GDM1 (cell line): ENCODE results near the gene ZDHHC7.

ENCODE experiments used
- DNase-seq: peaks from one replicate; lab custom pipeline; 2025; lab: John Stamatoyannopoulos, UW

Gene ZDHHC7

GRCh38 chr16:84993926-84994325, 17.4 kb downstream of the ZDHHC7 start:
- no peak for DNase-seq

- no peak for DNase-seq
Measured at GRCh38 chr16:84992717-84993075, 18.6 kb downstream of the ZDHHC7 start.

- DNase-seq: no peak
Measured at GRCh38 chr16:84990782-84991181, 20.6 kb downstream of the ZDHHC7 start.

GRCh38 chr16:84989749-84990620, 21.4 kb downstream of the ZDHHC7 start:
- no peak for DNase-seq

- no peak for DNase-seq
Measured at GRCh38 chr16:84988328-84989080, 22.8 kb downstream of the ZDHHC7 start.

GRCh38 chr16:84986879-84987278, 24.5 kb downstream of the ZDHHC7 start:
- no peak for DNase-seq

- no peak for DNase-seq
Measured at GRCh38 chr16:84986102-84986501, 25.2 kb downstream of the ZDHHC7 start.

- DNase-seq: no peak
Measured at GRCh38 chr16:84985079-84986065, 26.0 kb downstream of the ZDHHC7 start.

GRCh38 chr16:84982434-84982833, 28.9 kb downstream of the ZDHHC7 start:
- no peak for DNase-seq

- no peak for DNase-seq
Measured at GRCh38 chr16:84979516-84979915, 31.8 kb downstream of the ZDHHC7 start.

GRCh38 chr16:84976644-84977400, 34.5 kb downstream of the ZDHHC7 start:
- DNase-seq: no peak

- no peak for DNase-seq
Measured at GRCh38 chr16:84975522-84975921, 35.8 kb downstream of the ZDHHC7 start.

GRCh38 chr16:84975066-84975465, 36.3 kb downstream of the ZDHHC7 start:
- DNase-seq: no peak

- no peak for DNase-seq
Measured at GRCh38 chr16:84973776-84974523, 37.4 kb downstream of the ZDHHC7 start.

GRCh38 chr16:84973236-84973635, 38.1 kb downstream of the ZDHHC7 start:
- DNase-seq: no peak

GRCh38 chr16:84970447-84971127, 40.7 kb downstream of the ZDHHC7 start:
- no peak for DNase-seq

- no peak for DNase-seq
Measured at GRCh38 chr16:84967828-84968227, 43.5 kb downstream of the ZDHHC7 start.

GRCh38 chr16:84965428-84966415, 45.6 kb downstream of the ZDHHC7 start:
- DNase-seq: no peak
